ENCODE results near the gene SH3GL2.

DNA sequence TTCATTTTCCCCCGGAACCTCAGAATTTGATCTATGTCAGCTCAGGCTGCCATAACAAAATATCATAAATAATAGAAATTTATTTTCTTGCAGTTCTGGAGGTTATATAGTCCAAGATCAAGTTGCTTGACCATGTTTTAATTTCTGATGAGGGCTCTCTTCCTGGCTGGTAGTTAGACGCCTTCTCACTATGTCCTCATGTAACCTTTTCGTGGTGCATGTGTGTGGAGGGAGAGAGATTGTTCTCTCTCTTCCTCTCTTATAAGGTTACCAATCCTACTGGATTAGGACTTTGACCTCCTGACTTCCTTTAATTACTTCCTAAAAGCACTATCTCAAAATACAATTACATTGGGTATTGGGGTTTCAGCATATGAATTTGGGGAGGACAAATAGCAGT, 198.6 kb downstream of the SH3GL2 start:
- no peak for TF ChIP-seq POLR2A (IDR thresholded peaks at IDR 0.05)
- no peak for TF ChIP-seq CTCF (IDR thresholded peaks at IDR 0.05)

All from Peyer's patch (tissue), 4 donors.